Upper lobe of left lung (tissue), 6 donors: ENCODE results near the gene EFCC1. TPM values are rescaled to one million over a fixed set of nuclear protein-coding genes. Genes with fewer than 3 reads are reported as not detected.

Experiments used
- ATAC-seq, 2 donors: fragments of 200-7000 bp; cut with Tn5 transposase; one replicate each; pipeline ENCODE4 v1.9.1; 2022; ENCODE audit warnings: mild to moderate bottlenecking in 2 of 2, moderate library complexity in 2 of 2; ENCODE audit not compliant: low FRiP score in 2 of 2
- DNase-seq, 2 donors: peaks; one replicate each; pipeline ENCODE4 v3.0.0-alpha.2; 2019 to 2020
- H3K27ac ChIP-seq, 4 donors: fragments of 200-600 bp; sonication (generic); one replicate each; pipeline ENCODE4 v1.5.1; 2016 to 2019
- H3K27me3 ChIP-seq, 4 donors: fragments of 200-600 bp; sonication (generic); one replicate each; pipeline ENCODE4 v1.5.1; 2017 to 2019
- H3K36me3 ChIP-seq, 4 donors: fragments of 200-600 bp; sonication (generic); one replicate each; pipeline ENCODE4 v1.5.1; 2016 to 2019
- H3K4me1 ChIP-seq, 4 donors: fragments of 200-600 bp; sonication (generic); one replicate each; pipeline ENCODE4 v1.5.1; 2018 to 2019
- H3K4me3 ChIP-seq, 4 donors: fragments of 200-600 bp; sonication (generic); one replicate each; pipeline ENCODE4 v1.5.1; 2017 to 2019; ENCODE audit warnings: mild to moderate bottlenecking in 2 of 4, moderate library complexity in 1 of 4
- H3K9me3 ChIP-seq, 4 donors: fragments of 200-600 bp; sonication (generic); one replicate each; pipeline ENCODE4 v1.5.1; 2018 to 2019
- CTCF ChIP-seq, 6 experiments: fragments of 450-650 bp in 4 of 6; fragments of 200-600 bp in 2 of 6; sonication (generic) in 2 of 6; IDR thresholded peaks; one replicate each; pipeline ENCODE4 v1.5.1; 2016 to 2019; ENCODE audit warnings: antibody characterized with exemption in 6 of 6
- EP300 ChIP-seq, 4 donors: sonication (generic); formaldehyde crosslinking; IDR thresholded peaks; one replicate each; pipeline ENCODE4 v1.5.1; 2017; ENCODE audit warnings: antibody characterized with exemption in 4 of 4, control low read depth in 2 of 4
- POLR2A ChIP-seq, 4 donors: fragments of 450-650 bp; IDR thresholded peaks; one replicate each; pipeline ENCODE4 v1.5.1; 2016 to 2017; ENCODE audit warnings: antibody characterized with exemption in 4 of 4, mild to moderate bottlenecking in 2 of 4
- POLR2AphosphoS5 ChIP-seq, 2 donors: sonication (generic); formaldehyde crosslinking; IDR thresholded peaks; one replicate each; pipeline ENCODE4 v1.5.1; 2017; ENCODE audit warnings: antibody characterized with exemption in 2 of 2
- WGBS, 2 donors: methylation state at CpG; one replicate each; pipeline ENCODE4 v1.1.5; 2017 to 2018; 5-methylcytosine and 5-hydroxymethylcytosine counted together
- total RNA-seq, 6 donors: library from RNA; depleted of rRNA in 4 of 6; stranded (reverse); fragments of >200 nt in 4 of 6; gene quantifications; one replicate each; pipeline versions ENCODE4 v1.1.0 to v1.2.1, GENCODE V29; 2016 to 2021
- donor health status: DM: no; HTN: no; CAD: no; lungs with moderate emphysema.
- donor health status: DM: no; HTN: yes; CAD: no; lungs with severe emphysema.

EFCC1 gene
- total RNA-seq, 6 donors from 2014 or later, result 3.1 to 20.6 (median 11.4) TPM

GRCh38 chr3:129035360-129036221, 34.5 kb downstream of the EFCC1 start:
- no peak overlapping the region for H3K4me3 ChIP-seq
- H3K4me1 ChIP-seq, result peaks cover 0 to 21% (median 12%) of the 10 kb centered on the region in 4 donors
- DNase-seq (peak in 1 of 2 donors; percentile 17), ATAC-seq (no peak)
- no peaks in the 10 kb centered on the region for H3K9me3 ChIP-seq
- peaks cover 0 to 24% (median 0%) of the 10 kb centered on the region in 4 donors for H3K36me3 ChIP-seq
- no peaks in the 10 kb centered on the region for H3K27me3 ChIP-seq
- H3K27ac ChIP-seq, result peak overlapping the region in 2 of 4 donors; percentile 7 to 17
- 78% methylated on average over 11 of the region's 11 CpGs for WGBS, 2 donors
- no peak for TF ChIP-seq EP300 (IDR thresholded peaks at IDR 0.05)
- TF ChIP-seq POLR2A (IDR thresholded peaks at IDR 0.05), result no peak
- TF ChIP-seq CTCF (IDR thresholded peaks at IDR 0.05), result no peak
- no peak for TF ChIP-seq POLR2AphosphoS5 (IDR thresholded peaks at IDR 0.05)

GRCh38 chr3:129036222-129037092, 35.4 kb downstream of the EFCC1 start:
- peak overlapping the region in 2 of 4 donors; percentile 7 to 17 for H3K27ac ChIP-seq
- DNase-seq, result peak in 1 of 2 donors; percentile 15

GRCh38 chr3:129037093-129037419, 36.0 kb downstream of the EFCC1 start:
- Histone ChIP-seq H3K27me3 (no peaks in the 10 kb centered on the region), H3K27ac (no peak overlapping the region), H3K9me3 (no peaks in the 10 kb centered on the region), H3K4me1 (peaks cover 0 to 21% (median 12%) of the 10 kb centered on the region in 4 donors), H3K36me3 (peaks cover 0 to 20% (median 0%) of the 10 kb centered on the region in 4 donors), H3K4me3 (no peak overlapping the region)
- 69 to 100% methylated on average over 2 of the region's 2 CpGs for WGBS, 2 donors
- DNase-seq, result no peak
- TF ChIP-seq POLR2AphosphoS5 (IDR thresholded peaks at IDR 0.05) (no peak), CTCF (IDR thresholded peaks at IDR 0.05) (no peak), EP300 (IDR thresholded peaks at IDR 0.05) (no peak), POLR2A (IDR thresholded peaks at IDR 0.05) (no peak)
- ATAC-seq, result no peak

More at GRCh38 chr3:129036222-129037092, 35.4 kb downstream of the EFCC1 start:
- WGBS, 2 donors, result 86 to 90% methylated on average over 7 to 10 of the region's 10 CpGs
- TF ChIP-seq POLR2A (IDR thresholded peaks at IDR 0.05) (no peak), EP300 (IDR thresholded peaks at IDR 0.05) (no peak), POLR2AphosphoS5 (IDR thresholded peaks at IDR 0.05) (no peak), CTCF (IDR thresholded peaks at IDR 0.05) (no peak)
- Histone ChIP-seq H3K36me3 (peaks cover 0 to 22% (median 0%) of the 10 kb centered on the region in 4 donors), H3K27me3 (no peaks in the 10 kb centered on the region), H3K4me3 (no peak overlapping the region), H3K9me3 (no peaks in the 10 kb centered on the region), H3K4me1 (peaks cover 0 to 21% (median 12%) of the 10 kb centered on the region in 4 donors)
- ATAC-seq, result no peak

GRCh38 chr3:129038121-129038855, 37.2 kb downstream of the EFCC1 start:
- Histone ChIP-seq H3K4me1 (peaks cover 0 to 15% (median 4%) of the 10 kb centered on the region in 4 donors), H3K27ac (no peak overlapping the region), H3K36me3 (peaks cover 0 to 15% (median 0%) of the 10 kb centered on the region in 4 donors), H3K4me3 (no peak overlapping the region), H3K27me3 (no peaks in the 10 kb centered on the region), H3K9me3 (no peaks in the 10 kb centered on the region)
- WGBS, 2 donors, result 80 to 87% methylated on average over 9 to 10 of the region's 10 CpGs
- no peak for TF ChIP-seq POLR2AphosphoS5 (IDR thresholded peaks at IDR 0.05)
- TF ChIP-seq CTCF (IDR thresholded peaks at IDR 0.05), result no peak
- TF ChIP-seq POLR2A (IDR thresholded peaks at IDR 0.05), result no peak
- ATAC-seq, result no peak
- DNase-seq, result no peak
